Glomerular visceral epithelial cell (primary cell): ENCODE results near the gene ILK.

Experiments
- DNase-seq: peaks from one replicate; pipeline ENCODE4 v3.0.0-alpha.2; 2016; ENCODE audit errors: extremely low spot score

ILK gene

DNA sequence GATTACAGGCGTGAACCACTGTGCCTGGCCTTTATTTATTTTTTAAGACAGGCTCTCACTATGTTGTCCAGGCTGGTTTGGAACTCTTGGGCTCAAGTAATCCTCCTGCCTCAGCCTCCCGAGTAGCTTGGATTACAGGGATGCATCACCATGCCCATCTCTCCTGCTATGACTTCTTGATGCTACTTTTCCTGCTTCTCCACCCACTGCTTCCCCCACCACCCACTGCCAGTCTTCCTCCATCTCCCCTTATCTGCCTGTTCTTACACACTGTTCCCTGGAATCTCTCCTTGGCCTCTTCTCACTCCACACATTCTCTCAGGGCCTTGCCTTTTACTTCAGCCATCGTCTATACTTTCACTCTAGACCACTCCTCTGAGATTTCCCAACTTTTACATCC is 32.9 kb downstream of the ILK start:
- DNase-seq, result no peak

DNA sequence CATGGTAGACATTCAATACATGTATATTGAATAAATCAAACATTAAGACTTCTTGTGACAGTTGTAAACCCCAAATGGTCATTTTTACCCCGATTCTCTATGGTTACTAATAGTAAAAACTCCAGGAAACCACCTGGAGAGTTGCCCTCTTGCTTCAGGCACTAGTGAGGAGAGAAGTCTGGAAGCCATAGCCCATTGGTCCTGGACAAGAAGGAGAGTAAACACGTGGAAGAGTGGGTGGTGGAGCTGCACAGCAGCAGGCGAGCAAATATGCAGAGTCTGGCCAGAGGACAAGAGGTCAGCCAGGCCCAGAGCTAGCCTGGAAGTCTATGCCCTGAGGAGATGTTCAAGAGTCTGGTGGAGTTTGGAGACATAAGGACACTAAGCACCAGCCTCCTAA is 34.3 kb downstream of the ILK start:
- DNase-seq, result no peak

DNA sequence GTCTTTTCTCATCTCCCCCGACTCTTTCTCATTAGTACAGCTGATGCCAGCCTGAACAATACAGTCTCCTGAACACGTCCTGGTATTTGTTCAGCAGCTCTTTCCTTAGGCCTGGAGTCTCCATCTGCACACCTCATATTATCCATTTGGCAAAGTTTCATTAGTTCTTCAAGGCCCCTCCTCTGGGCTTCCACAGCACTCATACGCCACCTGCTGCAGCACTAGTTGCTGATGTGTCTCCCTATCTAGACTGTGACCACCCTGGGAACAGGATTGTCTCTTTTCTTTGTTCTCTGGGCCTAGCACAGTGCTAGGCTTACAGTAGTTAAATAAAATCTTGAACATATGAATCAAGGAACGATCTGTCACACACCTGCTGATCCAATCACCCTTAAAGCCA is 34.9 kb downstream of the ILK start:
- no peak for DNase-seq

DNA sequence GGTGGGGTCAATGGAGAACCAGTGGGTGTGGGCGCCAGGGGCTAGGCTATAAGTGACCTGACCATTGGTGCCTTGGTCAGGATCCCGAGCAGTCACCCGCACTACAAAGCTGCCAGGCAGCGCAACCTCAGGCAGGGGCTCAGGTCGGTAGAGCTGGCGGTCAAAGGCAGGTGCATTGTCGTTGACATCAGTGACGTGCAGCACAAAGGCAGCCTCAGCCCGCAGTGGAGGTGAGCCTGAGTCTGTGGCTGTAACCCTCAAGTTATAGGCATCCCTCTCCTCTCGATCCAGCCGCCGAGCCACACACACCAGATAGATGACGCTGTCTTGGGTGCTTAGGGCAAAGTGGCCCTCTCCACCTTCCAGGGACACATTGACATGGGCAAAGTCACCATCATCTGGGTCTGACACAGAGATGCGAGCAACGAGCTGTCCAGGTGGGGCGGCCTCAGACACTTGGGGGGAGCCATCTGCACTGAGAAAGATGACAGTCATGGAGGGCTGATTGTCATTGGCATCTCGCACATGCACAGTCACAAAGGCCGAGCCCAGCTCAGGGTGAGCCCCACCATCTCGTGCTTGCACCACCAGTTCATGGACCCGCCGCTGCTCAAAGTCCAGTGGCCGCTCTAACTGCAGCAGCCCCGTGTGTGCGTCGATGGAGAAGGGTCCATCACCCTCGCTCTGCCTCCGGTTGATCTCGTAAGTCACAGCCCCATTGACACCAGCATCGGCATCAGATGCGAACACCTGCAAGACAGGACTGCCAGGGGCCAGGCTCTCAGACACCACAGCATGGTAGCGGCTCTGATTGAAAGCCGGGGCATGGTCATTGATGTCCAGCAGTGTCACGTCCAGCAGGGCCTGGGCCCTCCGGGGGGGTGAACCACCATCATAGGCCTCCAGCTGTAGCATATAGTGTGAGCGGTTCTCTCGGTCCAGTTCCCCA is 36.7 kb downstream of the ILK start:
- no peak for DNase-seq

DNA sequence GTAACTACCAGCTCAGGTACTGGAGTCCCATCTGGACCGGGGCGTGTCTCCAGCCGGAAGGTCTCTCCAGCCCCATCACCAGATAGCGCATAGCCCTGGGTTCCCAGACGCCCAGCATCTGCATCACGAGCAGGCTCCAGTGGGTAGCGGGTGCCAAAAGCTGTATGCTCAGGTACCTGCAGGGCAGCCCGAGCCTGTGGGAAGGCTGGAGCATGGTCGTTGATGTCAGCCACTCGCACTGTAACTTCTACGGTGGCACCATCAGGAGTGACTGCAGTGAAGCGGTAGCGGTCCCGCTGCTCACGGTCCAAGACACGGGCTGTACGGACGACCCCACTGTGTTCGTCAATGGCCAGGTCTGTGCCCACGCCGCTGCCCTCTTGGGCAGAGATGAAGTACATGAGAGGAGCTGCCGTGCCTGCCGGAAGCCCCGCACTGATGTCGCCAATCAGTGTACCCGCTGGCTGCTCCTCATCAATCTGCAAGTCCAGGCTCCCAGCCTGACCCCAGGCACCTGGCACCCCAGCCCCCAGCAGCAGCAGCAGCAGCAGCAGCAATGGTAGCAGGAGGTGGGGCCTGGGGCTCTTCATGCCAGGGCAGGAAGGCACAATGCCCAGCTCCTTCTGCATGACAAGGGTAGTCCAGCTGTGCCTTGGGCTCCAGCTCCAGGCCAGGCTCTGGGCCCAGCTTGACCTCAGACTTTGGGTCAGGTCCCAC is 37.6 kb downstream of the ILK start:
- DNase-seq, result no peak

DNA sequence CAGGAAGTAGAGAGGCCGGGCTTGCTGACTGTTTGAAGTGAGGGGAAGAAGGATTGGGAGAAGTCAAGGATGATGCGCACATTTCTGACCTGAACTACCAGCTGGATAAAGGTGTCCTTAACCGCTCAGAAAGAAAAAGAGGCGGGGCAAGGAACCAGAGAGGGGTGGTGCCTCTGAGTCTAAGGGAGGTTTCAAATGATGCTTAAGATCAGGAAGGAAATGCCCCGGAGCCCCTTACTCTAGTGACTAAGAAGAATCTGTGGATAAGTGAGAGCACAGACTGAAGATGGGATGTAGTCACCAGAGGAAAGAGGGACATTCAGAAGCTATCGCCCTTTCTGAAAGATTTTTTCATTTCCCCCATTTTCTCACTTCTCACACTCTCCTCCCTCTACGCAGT is 39.4 kb downstream of the ILK start:
- DNase-seq, result no peak

DNA sequence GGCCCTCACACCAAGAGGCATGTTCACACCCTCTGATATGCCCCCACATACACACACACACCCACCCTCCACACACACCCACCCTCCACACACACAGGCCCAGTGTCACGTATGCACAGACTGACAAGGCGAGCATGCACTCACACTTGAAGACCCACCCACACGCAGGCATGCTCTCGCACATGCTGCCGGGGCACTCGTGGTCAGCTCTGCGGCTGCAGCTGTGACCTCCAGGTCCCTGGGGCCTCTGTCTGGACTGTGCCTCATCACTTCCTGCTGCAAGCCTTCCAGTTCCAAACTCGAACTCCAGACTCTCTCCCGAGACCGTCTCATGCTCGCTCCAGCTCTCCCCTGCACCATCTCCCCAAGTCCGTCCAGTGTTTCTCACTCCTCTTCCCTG is 42.5 kb downstream of the ILK start:
- no peak for DNase-seq

DNA sequence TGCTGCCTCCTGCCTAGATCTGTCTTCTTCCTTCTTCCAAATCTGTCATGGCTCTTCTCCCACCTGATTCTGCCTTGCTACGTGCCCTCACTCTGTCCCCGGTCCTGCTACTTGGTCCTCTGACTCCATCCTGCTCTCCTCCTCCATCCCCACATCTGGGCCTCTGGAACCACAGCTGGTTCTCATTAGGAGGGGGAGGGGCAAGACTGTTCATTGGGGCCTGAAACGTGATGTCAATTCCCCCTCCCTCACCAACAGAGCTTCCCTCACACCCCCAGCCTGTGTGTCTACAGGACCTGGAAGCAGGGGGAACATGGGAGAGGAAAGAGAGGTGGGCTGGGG is 43.0 kb downstream of the ILK start:
- DNase-seq, result no peak

DNA sequence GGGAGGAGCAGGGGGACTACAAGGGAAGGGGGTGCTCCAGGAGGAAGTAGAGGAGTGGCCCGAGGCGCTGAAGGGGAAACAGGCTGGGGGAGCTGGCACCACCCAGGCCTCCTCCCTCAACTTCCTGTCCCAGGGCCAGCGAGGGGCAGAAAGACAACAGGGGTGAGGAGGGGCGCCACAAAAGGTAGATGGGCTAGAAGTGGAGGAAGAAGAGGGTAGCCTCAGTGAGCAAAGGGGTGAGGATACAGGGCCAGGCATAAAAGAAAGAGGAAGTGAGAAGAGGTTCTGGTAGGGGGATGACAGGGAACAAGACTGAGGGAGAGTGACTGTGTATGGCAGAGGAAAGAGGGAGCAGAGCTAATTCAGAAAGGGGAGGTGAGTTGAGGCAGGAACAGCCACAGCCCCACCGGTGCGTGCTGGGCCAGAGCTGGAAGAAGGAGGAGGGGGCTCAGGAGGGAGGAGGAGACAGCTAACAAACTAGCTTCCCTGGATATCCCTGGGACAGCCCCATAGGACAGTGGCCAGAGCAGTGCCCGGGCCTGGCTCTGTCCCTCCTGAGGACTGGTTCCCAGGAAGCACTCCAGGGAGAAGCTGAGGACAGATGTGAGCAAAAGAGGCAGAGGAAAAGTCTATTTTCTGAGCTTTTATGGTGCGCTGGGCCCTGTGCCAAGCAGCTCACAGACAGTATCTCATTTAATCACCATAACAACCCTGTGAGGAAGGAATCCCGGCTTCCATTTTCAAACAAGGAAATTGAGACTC is 43.5 kb downstream of the ILK start:
- no peak for DNase-seq

DNA sequence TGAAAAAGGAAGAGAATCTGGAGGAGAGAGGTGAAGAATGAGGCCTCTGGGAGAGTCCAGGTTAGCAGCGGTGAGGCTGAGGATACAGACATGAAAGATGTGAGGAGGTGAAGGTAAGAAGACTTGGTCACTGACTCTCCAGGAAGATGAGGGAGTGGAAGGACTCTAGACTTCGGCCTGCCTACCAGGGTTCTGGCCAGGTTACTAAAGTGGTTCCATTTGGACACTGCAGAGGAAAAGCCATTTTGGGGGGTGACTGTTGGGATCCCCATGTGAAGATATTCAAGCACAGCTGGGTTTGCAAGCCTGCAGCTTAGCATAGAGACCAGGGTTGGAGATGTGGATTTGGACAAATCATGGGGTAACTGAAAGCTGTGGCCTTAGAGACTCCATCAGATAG is 44.3 kb downstream of the ILK start:
- no peak for DNase-seq

DNA sequence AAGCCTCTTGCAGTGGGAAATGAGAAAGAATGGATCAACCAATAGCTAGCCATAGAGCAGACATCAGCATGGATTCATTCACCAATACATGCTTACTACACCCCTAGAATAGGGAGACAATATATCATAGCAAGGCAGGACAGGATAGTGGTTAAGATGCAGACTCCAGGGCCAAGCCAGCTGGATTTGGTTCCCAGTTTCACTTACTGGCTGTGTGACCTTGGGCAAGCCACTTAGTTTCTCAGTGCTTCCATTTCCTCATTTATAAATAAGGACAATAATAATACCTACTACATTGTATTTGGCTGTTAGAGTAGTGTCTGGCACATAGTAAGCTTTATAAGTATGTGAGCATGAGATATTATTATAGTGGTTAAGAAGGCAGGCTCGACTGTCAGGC is 44.9 kb downstream of the ILK start:
- DNase-seq, result no peak

DNA sequence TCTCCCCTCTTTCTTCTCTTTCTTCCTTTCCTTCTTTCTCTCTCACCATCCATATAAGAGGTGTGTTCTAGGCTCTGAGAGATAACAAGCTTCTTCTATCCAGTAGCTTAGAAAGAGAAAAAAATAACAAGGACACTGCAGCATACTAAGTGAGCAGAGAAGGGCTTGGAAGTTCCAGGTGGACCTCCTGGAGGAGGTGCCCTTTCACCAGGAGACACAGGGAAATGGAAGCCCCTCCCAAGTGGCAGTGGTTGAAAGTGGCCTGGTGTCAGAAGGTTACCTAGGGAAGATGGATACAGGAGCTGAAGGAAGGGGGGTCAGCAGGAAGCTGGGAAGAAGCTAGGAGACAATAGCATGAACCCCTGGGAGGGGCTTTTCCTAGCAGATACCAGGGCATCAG is 46.5 kb downstream of the ILK start:
- no peak for DNase-seq

DNA sequence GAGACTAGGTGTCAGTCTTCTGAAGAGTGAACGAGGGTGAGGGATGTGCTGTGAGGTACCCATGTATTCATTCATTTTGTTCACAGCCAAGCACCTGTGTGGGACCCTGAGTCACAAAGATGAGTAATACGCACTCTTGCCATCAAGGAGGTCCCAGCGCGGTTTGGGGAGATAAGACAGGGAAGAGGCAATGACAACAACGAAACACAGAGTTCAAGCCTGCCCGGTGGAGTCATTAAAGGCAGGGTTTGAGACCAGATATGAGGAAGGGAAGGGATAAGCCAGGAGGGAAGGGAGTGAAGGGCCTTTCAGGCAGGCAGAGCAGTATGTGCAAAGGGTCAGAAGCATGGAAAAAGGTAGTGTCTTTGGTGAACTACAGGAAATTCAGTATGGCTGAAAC is 47.4 kb downstream of the ILK start:
- no peak for DNase-seq

DNA sequence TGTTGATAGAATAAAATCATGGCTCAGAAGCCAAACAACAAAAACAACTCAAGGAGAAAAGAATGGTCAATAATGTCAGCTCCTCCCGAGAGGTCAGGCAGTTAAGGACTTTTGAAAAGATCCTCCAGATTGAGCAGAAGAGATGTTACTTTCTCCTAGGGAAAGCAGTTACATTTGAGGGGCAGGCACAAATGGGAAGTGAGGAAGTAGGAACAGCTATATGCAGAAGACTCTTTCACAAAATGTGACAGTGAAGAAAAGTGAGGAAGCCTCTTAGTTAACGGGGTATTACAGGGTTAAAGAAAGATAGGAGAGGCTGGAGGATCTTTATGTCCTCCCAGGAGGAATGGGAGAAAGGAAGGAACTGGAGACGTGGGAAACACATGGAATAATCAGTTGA is 48.6 kb downstream of the ILK start:
- no peak for DNase-seq

DNA sequence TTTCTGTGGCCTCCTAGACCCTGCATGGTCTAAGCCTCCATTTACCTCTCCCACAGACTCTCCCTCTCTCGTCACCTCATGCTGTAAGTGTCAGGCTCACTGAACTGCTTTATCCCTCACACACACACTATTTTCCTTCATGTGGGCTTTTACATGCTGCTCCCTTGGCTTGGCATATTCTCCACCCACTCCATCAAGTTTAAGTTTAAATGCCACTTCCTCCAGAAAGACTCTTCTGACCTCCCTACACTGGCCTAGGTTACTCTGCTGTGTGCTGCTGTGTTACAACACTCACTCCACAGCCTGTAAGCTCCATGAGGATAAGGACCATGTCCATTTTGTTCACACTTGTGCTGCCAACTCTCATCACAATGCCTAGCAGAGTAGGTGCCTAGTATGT is 49.5 kb downstream of the ILK start:
- no peak for DNase-seq

DNA sequence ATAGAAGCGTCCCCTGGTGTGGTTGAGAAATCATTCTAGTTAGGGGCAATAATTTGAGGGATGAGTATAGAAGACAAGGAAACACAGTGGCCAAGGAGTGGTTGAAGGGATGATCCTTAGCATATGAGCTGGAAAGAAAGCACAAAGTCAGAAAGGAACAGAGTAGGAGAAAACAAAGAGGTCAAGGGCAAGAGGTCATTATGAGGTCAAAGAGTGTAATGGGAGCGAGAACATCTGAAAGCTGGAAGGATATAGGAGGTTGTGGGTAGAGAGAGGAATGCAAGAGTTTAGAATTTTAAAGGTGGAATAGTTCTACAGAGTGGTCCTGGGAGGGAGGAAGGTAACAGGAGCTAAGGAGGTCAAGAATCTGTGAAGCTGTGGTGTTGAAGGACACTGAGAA is 50.1 kb downstream of the ILK start:
- no peak for DNase-seq

DNA sequence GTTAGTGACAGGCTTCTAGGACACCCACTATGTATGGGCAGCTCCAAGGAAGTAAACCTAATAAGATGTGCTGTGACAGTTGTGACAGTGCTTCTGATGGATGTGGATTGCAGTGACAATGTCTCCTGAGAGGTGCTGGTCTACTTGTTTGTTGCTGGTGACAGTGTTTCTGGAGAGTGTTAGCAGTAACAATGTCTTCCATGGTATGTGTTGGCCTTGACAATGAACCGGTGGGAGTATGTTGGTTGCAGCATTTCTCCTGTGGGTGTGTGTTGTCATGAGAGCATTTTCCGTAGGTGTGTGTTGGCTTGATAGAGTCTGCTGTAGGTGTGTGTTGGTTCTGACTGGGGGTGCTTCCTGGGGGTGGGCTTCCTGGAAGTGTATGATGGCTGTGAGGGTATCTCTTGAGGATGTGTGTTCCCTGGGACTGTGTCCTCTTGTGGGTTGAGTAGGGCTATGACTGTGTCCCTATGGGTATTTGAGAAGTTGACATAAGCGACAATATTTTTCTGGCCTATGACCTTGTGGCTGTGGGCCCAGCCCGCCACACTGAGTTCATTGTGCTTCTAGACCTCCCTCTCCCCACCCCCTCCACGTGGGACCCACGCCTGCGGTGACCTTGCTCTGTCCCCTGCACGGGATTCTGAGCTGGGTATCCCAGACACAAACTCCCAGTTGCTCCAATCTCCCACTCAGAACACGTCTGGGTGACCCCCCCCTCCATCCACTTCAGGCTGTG is 50.9 kb downstream of the ILK start:
- no peak for DNase-seq

DNA sequence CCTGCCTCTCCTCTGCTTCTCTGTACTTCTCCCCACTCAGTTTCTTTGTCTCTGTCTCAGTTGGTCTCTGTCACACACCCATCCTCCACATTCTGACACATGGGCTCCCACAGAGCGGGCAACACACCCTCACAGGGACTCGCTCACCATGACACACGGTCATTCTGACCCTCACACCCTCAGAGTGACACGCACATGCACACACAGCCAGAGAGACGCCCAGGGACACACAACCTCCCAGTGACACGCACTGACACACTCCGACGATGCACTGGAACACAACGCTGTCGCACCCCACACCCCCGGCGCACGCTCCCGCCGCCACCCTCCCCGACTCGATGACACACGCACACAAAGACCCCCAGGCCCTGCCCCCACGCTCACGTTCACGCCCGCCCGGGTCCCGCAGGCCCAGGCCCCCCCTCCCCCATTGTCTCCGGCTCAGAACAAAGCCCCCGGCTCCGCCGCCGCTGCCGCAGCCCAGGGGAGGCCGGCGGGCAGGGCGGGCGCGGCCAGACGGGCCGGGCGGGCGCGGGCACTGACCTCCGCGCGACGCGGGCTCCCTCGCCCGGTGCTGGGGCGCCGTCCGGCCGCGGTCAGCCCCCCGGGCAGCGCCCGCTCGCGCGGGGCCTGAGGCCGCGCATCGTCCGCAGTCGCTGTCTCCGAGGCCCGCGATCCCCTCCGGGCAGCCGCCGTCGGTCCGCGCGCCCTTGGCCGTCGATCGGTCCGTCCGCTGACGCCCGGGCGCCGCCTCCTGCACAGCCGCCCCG is 51.6 kb downstream of the ILK start:
- no peak for DNase-seq

DNA sequence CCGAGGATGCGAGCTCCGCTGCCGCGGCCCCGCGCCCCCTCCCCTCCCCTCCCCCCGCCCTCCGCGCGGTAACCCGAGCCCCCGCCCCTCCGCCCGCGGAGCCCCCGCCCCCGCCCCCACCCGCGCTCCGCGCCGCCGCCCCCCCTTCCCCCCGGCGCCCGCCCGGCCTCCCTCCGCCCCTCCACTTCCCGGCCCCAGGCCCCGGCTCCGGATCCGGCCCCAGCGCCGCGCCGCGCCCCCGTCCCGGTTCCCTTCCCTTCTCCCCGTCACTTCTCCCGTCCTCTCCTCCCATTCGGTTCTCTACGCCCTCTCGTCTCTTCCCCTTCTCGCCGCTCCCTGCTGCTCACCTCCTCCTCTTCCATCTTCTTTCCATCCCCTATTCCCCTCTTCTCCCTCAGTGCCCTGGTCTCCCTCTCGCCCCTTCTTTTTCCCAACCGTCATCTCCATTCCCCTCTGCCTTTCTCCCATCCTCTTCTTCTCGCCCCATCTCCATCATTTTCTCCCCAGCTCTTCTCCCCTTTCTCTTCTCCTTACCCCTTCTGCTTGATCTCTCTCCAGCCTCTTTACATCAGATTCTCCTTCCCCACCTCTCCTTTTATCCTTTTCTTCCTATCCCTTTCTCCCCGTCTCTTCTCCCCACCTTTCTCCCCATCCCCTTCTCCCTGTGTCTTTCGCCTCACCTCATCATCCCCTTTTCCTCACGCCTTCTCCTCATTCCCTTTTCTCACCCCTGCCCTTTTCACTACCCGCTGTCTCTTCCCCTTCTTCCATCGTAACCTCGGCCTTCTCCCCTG is 52.4 kb downstream of the ILK start, which contains the start of gene DCHS1:
Gene DCHS1, minus strand, starts transcription at position 20 of the 794 bp plus-strand sequence. CDS start 14,196 bp downstream, outside the sequence.
- no peak for DNase-seq

DNA sequence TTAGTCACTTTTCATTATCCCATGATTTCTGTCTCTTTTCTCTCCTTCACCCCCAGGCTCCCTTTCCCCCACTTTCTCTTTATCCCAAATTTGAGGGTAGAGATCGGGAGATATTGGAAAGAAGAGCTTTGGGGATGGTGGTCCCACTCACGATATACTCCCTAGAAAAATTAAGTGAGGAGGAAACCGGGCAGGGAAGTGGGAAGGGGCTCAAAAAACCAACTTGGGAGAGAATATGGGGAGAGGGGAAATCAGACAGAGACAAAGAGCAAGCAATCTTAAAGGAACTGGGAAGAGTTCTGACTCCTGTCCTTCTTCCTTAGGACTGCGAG is 53.0 kb downstream of the ILK start:
- no peak for DNase-seq
